GDM1 (cell line): ENCODE results near the gene PRR16.
A peak's percentile ranks its signal among the peaks of the same experiment; 100 is the strongest.
"Not testable (repeated sequence)": the region's sequence is repeated elsewhere in the genome, so short reads cannot be mapped to it uniquely, and the experiment has no call there.

Experiments used
- DNase-seq: peaks from one replicate; lab custom pipeline; 2025; lab: John Stamatoyannopoulos, UW

Gene PRR16

GRCh38 chr5:120463991-120464626, at the start of gene PRR16:
PRR16 (plus strand) TSS chr5:120464300.
- DNase-seq: no peak

GRCh38 chr5:120415985-120416384, 48.1 kb upstream of the PRR16 start:
- no peak for DNase-seq

GRCh38 chr5:120419127-120419526, 45.0 kb upstream of the PRR16 start:
- no peak for DNase-seq

DNA sequence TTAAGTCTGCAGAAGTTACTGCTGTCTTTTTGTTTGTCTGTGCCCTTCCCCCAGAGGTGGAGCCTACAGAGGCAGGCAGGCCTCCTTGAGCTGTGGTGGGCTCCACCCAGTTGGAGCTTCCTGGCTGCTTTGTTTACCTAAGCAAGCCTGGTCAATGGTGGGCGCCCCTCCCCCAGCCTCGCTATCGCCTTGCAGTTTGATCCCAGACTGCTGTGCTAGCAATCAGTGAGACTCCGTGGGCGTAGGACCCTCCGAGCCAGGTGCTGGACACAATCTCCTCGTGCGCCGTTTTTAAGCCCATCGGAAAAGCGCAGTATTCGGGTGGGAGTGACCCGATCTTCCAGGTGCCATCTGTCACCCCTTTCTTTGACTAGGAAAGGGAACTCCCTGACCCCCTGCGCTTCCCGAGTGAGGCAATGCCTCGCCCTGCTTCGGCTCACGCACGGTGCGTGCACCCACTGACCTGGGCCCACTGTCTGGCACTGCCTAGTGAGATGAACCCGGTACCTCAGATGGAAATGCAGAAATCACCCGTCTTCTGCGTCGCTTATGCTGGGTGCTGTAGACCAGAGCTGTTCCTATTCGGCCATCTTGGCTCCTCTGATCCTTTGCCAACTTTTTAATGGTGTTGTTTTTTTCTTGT, 37.3 kb upstream of the PRR16 start:
- DNase-seq: not testable (repeated sequence)

DNA sequence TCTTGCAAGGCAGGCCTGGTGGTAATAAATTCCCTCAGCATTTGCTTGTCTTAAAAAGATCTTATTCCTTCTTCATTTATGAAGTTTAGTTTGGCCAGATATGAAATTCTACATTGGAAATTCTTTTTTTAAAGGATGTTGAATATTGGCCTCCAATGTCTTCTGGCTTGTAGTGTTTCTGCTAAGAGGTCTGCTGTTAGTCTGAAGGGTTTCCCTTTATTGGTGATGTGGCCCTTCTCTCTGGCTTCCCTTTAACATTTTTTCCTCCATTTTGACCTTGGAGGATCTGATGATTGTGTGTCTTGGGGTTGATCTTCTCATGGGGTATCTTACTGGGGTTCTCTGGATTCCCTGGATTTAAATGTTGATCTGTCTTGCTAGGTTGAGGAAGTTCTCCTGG, 33.5 kb upstream of the PRR16 start:
- no peak for DNase-seq

- no peak for DNase-seq
These were observed 31.2 kb upstream of the PRR16 start for GRCh38 chr5:120432861-120433260.

GRCh38 chr5:120435129-120435528, 29.0 kb upstream of the PRR16 start:
- DNase-seq: no peak

DNA sequence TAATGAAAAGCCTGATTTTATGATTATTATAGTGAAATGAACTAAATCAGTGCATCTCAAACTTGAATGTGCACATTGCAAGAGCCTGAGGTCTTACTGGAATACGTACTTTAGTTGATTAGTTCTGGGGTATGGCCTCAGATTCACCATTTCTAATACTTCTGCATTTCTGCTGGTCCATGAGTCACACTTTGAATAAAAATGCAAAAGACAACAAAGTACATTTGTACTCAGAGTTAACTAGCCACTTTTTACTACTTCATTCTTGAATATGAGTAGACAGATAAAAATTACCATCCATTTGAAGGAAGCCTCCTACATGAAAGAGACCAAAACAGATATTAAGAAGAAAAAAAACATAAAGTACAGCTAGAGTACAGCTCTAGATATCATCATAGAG, 27.1 kb upstream of the PRR16 start:
- DNase-seq: no peak

DNA sequence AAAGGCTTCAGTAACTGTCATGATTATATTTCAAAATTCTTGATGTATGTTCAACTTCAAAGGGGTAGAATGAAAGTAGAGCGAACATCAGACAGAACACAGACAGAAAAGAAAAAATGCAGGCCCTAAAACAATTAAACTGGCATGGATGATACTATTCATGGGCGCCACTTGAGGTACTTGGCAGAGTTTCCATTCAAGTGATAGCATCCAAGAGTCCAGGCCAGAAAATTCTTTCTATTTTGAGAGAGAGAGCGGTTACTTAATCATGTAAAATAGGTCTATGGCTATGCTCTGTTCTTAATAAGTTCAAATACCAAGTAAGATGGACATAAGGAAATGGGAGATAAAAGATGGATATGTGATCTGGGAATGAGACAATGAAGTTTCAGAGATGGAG, 21.4 kb upstream of the PRR16 start:
- no peak for DNase-seq

GRCh38 chr5:120443607-120444006, 20.5 kb upstream of the PRR16 start:
- no peak for DNase-seq

- DNase-seq: no peak
These were observed 18.0 kb upstream of the PRR16 start for GRCh38 chr5:120446068-120446492.

DNA sequence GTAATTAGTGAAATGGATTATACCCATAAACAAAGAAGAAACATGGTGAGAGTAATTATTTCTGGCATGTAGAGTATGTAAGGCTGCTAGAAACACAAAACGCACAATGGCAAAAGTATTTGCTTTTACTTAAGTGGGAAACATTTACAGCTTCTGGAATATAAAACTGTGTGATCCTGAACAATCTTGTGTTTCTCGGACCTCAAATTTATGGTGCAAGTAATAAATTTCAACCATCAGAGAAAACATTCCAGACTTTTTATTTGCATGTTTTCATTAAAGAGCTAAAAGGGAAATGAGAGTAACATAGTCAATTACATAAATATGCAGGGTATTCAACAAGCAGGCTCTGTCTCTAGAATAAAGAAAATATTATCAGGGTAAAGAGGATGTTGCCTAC, 17.2 kb upstream of the PRR16 start:
- no peak for DNase-seq

DNA sequence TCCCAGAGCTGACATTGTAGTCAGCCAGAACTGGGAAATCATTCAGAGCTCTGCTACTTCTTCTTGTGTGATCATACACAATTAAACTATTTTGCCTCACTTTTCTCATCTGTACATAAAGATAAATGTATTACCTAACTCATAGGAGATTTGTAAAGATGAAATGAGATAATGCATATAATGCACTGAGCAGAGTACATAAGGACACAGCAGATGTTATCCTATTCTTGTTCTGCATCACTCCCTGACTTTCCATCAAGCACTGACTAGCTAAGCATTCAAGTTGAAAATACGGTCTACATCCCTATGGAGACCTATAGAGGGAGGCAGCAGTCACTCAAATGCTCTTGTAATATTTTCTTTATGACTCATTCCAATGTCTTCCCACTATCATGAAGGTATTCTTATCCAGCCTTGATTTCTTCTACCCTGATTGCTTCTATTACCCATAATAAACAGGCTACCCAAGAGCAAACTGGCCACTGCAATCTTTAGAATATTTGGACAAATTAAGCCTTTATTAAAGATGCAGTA, 16.3 kb upstream of the PRR16 start:
- DNase-seq: no peak

DNA sequence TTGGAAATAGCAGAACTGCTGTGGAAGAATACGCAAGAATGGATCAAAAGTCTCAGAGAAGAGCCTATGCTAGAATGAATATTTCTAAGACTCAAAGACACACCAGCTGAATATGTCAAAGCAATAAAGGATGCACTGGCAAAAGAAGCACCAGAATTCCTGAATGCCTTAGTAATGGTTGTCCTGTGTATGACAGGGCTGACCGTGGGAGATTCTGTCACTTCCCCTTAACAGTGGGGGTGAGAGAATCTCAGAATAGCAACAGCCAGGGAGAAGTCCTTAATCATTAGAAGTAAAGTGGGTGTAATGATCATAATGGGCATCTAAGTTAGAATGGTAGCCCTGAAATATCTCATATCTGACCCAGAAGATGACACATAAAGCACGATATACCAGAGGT, 14.6 kb upstream of the PRR16 start:
- DNase-seq: no peak

- no peak for DNase-seq
These were observed 13.2 kb upstream of the PRR16 start for GRCh38 chr5:120450910-120451309.

- no peak for DNase-seq
These were observed 12.7 kb upstream of the PRR16 start for GRCh38 chr5:120451445-120451844.

- DNase-seq: no peak
These were observed 11.6 kb upstream of the PRR16 start for GRCh38 chr5:120452471-120452870.

GRCh38 chr5:120454094-120454798, 9.9 kb upstream of the PRR16 start:
- DNase-seq: no peak

DNA sequence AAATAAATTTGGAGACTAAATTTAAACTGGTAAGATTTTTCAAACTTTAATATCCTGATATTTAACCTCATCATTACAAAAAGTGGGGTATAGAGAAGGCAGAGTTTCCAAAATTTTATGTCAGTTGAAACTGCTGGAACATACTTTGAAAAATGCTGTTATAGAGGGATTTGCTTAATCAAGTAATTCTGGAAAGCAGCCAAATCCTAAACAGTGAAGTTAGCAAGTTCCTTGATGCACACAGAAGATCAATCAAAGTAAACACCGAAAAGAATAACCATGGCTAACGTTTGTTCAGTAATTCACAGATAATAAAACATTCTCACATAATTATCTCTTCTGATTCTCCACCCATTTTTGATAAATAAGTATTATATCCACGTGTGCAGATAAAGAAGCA, 8.1 kb upstream of the PRR16 start:
- no peak for DNase-seq

- DNase-seq: peak; percentile 35
These were observed 6.1 kb upstream of the PRR16 start for GRCh38 chr5:120457839-120458507.

DNA sequence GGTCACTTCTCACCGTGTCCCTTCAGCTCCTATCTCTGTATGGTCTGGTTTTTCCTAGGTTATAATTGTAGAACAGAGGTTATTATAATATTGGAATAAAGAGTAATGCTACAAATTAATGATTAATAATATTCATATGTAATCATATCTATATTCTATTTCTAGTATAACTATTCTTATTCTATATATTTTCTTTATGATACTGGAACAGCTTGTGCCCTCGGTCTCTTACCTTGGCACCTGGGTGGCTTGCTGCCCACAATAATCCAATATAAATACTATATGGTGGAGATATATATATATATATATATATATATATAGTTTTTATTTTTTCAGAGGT, 5.6 kb upstream of the PRR16 start:
- not testable (repeated sequence) for DNase-seq

GRCh38 chr5:120461251-120461650, 2.8 kb upstream of the PRR16 start:
- no peak for DNase-seq
